ENCODE data around the gene MAP1S.

Gene MAP1S

GRCh38 chr19:17755977-17756670, 36.8 kb downstream of the MAP1S start:
- Histone ChIP-seq H3K4me1 (peaks cover 65 to 91% (median 72%) of the 10 kb centered on the region in 10 experiments), H3K9ac (peak overlapping the region; percentile 2 to 65 (median 45); a peak in 17 of 22 replicates), H3K36me3 (peaks cover 20 to 59% (median 35%) of the 10 kb centered on the region in 11 experiments; a peak in 21 of 22 replicates), H3K27ac (peak overlapping the region in 10 of 11 experiments; percentile 11 to 92 (median 66); a peak in 18 of 22 replicates), H3K4me2 (peak overlapping the region; percentile 90 to 100 (median 96)), H3K9me3 (replicated peaks in 1 of 11) (no peaks in the 10 kb centered on the region), H4K20me1 (peaks cover 0 to 29% (median 10%) of the 10 kb centered on the region in 11 experiments; a peak in 13 of 22 replicates), H3K4me3 (peak overlapping the region in 4 of 10 experiments; percentile 10 to 39 (median 22); a peak in 5 of 20 replicates), H3K27me3 (no peaks in the 10 kb centered on the region)
- no peak for TF ChIP-seq Cebpa-rat (IDR thresholded peaks at IDR 0.05)

GRCh38 chr19:17757125-17757524, 37.8 kb downstream of the MAP1S start:
- H3K9ac ChIP-seq, result peak overlapping the region in 8 of 11 experiments; percentile 22 to 64 (median 44); a peak in 9 of 22 replicates
- peak overlapping the region; percentile 90 to 100 (median 96) for H3K4me2 ChIP-seq
- H3K36me3 ChIP-seq, result peaks cover 23 to 69% (median 45%) of the 10 kb centered on the region in 11 experiments; a peak in 21 of 22 replicates
- no peaks in the 10 kb centered on the region for H3K9me3 ChIP-seq (replicated peaks in 1 of 11)
- H3K4me3 ChIP-seq, result no peak overlapping the region
- no peak for TF ChIP-seq Cebpa-rat (IDR thresholded peaks at IDR 0.05)
- peak overlapping the region in 8 of 11 experiments; percentile 6 to 65 (median 34); a peak in 10 of 22 replicates for H3K27ac ChIP-seq
- no peaks in the 10 kb centered on the region for H3K27me3 ChIP-seq
- peaks cover 0 to 29% (median 10%) of the 10 kb centered on the region in 11 experiments; a peak in 13 of 22 replicates for H4K20me1 ChIP-seq
- peaks cover 55 to 81% (median 62%) of the 10 kb centered on the region in 10 experiments for H3K4me1 ChIP-seq

GRCh38 chr19:17758515-17758914, 39.2 kb downstream of the MAP1S start:
- no peak overlapping the region for H3K27ac ChIP-seq
- H3K4me1 ChIP-seq, result peaks cover 41 to 69% (median 48%) of the 10 kb centered on the region in 10 experiments
- H3K4me2 ChIP-seq, result 0 out of 22 replicates have a peak overlapping the region, but pooled peaks of 1 of the 11 experiments have one; percentile 23

GRCh38 chr19:17761148-17761547, 41.9 kb downstream of the MAP1S start:
- Histone ChIP-seq H3K4me1 (peaks cover 15 to 69% (median 40%) of the 10 kb centered on the region in 10 experiments), H3K36me3 (peaks cover 48 to 94% (median 80%) of the 10 kb centered on the region in 11 experiments), H3K9me3 (replicated peaks in 1 of 11) (no peaks in the 10 kb centered on the region), H3K4me3 (no peak overlapping the region), H3K9ac (no peak overlapping the region), H3K27me3 (no peaks in the 10 kb centered on the region), H3K27ac (no peak overlapping the region), H3K4me2 (no peak overlapping the region), H4K20me1 (peaks cover 0 to 12% (median 0%) of the 10 kb centered on the region in 11 experiments; a peak in 9 of 22 replicates)
- TF ChIP-seq Cebpa-rat (IDR thresholded peaks at IDR 0.05), result no peak

More at GRCh38 chr19:17758515-17758914, 39.2 kb downstream of the MAP1S start:
- H3K4me3 ChIP-seq, result no peak overlapping the region
- H3K9ac ChIP-seq, result no peak overlapping the region
- peaks cover 0 to 29% (median 10%) of the 10 kb centered on the region in 11 experiments; a peak in 13 of 22 replicates for H4K20me1 ChIP-seq
- no peaks in the 10 kb centered on the region for H3K9me3 ChIP-seq (replicated peaks in 1 of 11)
- H3K36me3 ChIP-seq, result peaks cover 34 to 83% (median 58%) of the 10 kb centered on the region in 11 experiments
- H3K27me3 ChIP-seq, result no peaks in the 10 kb centered on the region
- no peak for TF ChIP-seq Cebpa-rat (IDR thresholded peaks at IDR 0.05)

GRCh38 chr19:17762505-17763229, 43.4 kb downstream of the MAP1S start:
- no peak for TF ChIP-seq Cebpa-rat (IDR thresholded peaks at IDR 0.05)
- Histone ChIP-seq H3K9ac (no peak overlapping the region), H3K4me2 (no peak overlapping the region), H3K27me3 (no peaks in the 10 kb centered on the region), H3K9me3 (replicated peaks in 1 of 11) (no peaks in the 10 kb centered on the region), H3K27ac (no peak overlapping the region), H4K20me1 (peaks cover 0 to 6% (median 0%) of the 10 kb centered on the region in 11 experiments; a peak in 4 of 22 replicates), H3K36me3 (peaks cover 53 to 95% (median 93%) of the 10 kb centered on the region in 11 experiments), H3K4me3 (no peak overlapping the region), H3K4me1 (peaks cover 5 to 59% (median 29%) of the 10 kb centered on the region in 10 experiments; a peak in 17 of 20 replicates)

- no peak for TF ChIP-seq Cebpa-rat (IDR thresholded peaks at IDR 0.05)
- Histone ChIP-seq H3K27me3 (no peaks in the 10 kb centered on the region), H3K4me3 (no peak overlapping the region), H3K9me3 (replicated peaks in 1 of 11) (no peaks in the 10 kb centered on the region), H3K27ac (peak overlapping the region in 5 of 11 experiments; percentile 29 to 71 (median 66); a peak in 6 of 22 replicates), H3K4me2 (peak overlapping the region in 4 of 11 experiments; percentile 54 to 63 (median 54); a peak in 5 of 22 replicates), H3K36me3 (peaks cover 58 to 96% (median 87%) of the 10 kb centered on the region in 11 experiments), H3K9ac (0 out of 22 replicates have a peak overlapping the region, but pooled peaks of 1 of the 11 experiments have one; percentile 56), H4K20me1 (peaks cover 0 to 5% (median 0%) of the 10 kb centered on the region in 11 experiments; a peak in 2 of 22 replicates), H3K4me1 (peaks cover 5 to 42% (median 24%) of the 10 kb centered on the region in 10 experiments; a peak in 16 of 20 replicates)
Observed at GRCh38 chr19:17764348-17764747, 45.1 kb downstream of the MAP1S start.

GRCh38 chr19:17765069-17765618, 45.9 kb downstream of the MAP1S start:
- peak overlapping the region in 8 of 11 experiments; percentile 12 to 64 (median 54); a peak in 15 of 22 replicates for H3K4me2 ChIP-seq
- H4K20me1 ChIP-seq, result peaks cover 0 to 5% (median 0%) of the 10 kb centered on the region in 11 experiments; a peak in 2 of 22 replicates
- TF ChIP-seq Cebpa-rat (IDR thresholded peaks at IDR 0.05), result no peak
- H3K36me3 ChIP-seq, result peaks cover 65 to 95% (median 87%) of the 10 kb centered on the region in 11 experiments
- H3K9ac ChIP-seq, result peak overlapping the region in 7 of 11 experiments; percentile 7 to 60 (median 26); a peak in 6 of 22 replicates
- H3K27me3 ChIP-seq, result no peaks in the 10 kb centered on the region
- H3K4me1 ChIP-seq, result peaks cover 5 to 36% (median 22%) of the 10 kb centered on the region in 10 experiments; a peak in 16 of 20 replicates
- no peaks in the 10 kb centered on the region for H3K9me3 ChIP-seq (replicated peaks in 1 of 11)
- H3K27ac ChIP-seq, result peak overlapping the region in 10 of 11 experiments; percentile 15 to 71 (median 48); a peak in 16 of 22 replicates
- no peak overlapping the region for H3K4me3 ChIP-seq
